GM18909 (cell line): ENCODE data around the gene FKBP4.
"Not testable (repeated sequence)": the region's sequence is repeated elsewhere in the genome, so short reads cannot be mapped to it uniquely, and the experiment has no call there.

Source experiments
- ATAC-seq: cut with Tn5 transposase; IDR thresholded peaks from one replicate; pipeline ENCODE4 v1.9.1; 2021; ENCODE audit warnings: mild to moderate bottlenecking; ENCODE audit not compliant: unreplicated experiment, poor library complexity

The FKBP4 gene

GRCh38 chr12:2794736-2795289 lies at the start of gene FKBP4:
Gene FKBP4, plus strand, starts transcription at chr12:2794970. Its CDS starts 170 bp downstream, at chr12:2795140.
- peak; percentile 57 for ATAC-seq

- no peak for ATAC-seq
Measured at GRCh38 chr12:2745655-2746054, 49.1 kb upstream of the FKBP4 start.

GRCh38 chr12:2749580-2749979 lies 45.2 kb upstream of the FKBP4 start:
- ATAC-seq, result no peak

GRCh38 chr12:2750185-2750584 lies 44.6 kb upstream of the FKBP4 start:
- ATAC-seq, result no peak

DNA sequence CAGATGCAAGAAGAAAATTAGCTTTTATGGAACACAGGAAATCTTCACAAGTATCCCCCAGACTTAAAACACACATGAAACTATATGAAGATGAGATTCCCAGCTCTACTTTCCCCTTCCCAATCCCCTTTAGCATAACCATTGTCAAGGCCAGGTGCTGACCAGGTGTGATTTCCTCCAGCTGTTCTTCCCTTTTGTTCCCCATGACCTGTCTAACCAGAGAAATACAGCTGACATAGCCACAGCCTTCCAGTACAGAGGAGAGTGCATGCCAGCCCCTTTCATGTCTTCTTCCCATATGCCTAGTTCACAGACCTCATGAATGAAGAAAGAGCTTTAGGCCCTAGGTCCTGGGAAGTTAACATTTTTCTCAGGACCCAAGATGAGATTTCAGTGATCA lies 43.5 kb upstream of the FKBP4 start:
- ATAC-seq, result no peak

- no peak for ATAC-seq
Measured at GRCh38 chr12:2751686-2752085, 43.1 kb upstream of the FKBP4 start.

DNA sequence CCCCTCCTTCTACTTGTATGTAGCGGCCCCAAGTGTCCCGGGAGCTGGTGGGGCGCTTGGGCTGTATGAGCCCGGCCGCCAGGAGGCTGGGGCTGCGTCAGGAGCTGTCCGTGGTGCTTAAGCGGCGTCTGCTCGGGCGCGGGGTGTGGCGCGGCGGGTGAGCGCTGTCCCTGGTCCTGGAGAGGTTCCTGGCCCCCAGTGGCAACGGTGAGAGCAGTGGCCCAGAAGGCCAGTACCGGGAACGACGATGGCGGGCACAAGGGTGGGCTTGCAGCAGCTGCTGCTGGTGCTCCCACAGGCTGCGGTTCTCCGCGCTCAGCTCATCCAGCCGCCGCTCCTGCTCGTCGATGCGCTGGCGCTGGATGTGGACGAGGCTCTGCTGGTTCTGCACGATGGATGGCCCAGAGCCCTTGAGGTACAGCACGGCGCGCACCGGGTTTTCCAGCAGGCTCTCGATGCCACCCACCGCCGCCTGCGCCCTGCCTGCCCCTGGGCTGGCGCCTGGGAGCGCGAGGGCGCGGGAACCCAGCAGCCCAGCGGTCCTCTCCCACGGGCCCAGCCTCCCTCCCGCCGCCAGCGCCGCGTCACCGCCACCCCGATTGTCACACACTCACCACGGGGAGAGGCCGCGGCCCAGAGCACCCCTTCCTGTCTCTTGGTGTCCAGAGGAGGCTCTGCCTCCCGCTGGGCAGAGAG lies 41.9 kb upstream of the FKBP4 start:
- ATAC-seq, result peak; percentile 57

GRCh38 chr12:2753536-2753935 lies 41.2 kb upstream of the FKBP4 start:
- ATAC-seq, result no peak

DNA sequence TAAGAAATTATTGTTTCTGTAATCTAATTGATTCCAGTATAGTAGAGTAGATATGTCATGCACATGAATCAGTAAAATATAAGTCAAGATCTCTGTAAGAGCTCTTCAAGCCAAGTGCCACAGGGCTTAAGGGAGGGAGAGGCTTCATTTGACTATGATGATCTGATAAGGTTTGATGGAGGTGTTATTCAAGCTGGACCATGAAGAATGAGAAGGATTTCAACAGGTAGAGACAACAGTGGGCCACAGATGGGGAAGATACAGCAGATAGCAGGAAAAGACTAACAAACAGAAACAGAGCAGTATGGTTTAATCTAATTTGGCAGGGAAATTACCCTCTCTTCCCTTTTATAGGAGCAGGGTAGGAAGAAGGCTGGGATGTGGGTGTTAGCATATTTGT lies 40.6 kb upstream of the FKBP4 start:
- no peak for ATAC-seq

DNA sequence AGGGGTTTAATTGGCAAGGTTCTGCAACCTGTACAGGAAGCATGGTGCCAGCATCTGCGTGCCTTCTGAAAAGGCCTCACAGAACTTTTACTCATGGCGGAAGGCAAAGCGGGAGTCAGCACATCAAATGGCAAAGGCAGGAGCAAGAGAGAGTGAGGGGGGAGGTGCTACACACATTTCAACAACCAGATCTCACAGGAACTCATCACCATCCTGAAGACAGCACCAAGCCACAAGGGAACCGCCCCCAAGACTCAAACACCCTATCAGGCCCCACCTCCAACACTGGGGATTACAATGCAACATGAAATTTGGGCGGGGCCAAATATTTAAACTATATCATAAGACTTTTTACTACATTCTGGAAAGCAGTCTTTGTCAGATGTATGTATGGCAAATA lies 38.0 kb upstream of the FKBP4 start:
- ATAC-seq, result no peak

GRCh38 chr12:2759733-2760132 lies 35.0 kb upstream of the FKBP4 start:
- ATAC-seq, result no peak

GRCh38 chr12:2764398-2764797 lies 30.4 kb upstream of the FKBP4 start:
- ATAC-seq, result no peak

DNA sequence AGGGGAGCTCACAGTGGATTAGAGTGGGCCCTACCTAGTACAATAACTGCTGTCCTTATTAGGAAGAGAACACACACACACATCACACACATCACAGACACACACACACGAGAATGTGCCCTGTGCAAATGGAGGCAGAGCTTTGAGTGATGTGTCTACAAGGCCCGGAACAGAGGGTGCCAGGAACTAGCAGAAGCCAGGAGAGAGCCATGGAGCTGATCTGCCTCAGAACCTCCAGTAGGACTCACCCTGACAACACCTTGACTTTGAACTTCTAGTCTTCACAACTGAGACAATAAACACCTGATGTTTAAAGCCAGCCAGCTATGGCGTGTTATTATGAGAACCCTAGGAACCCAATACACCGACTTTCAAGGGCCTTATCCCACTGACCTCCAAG lies 29.7 kb upstream of the FKBP4 start:
- ATAC-seq, result no peak

DNA sequence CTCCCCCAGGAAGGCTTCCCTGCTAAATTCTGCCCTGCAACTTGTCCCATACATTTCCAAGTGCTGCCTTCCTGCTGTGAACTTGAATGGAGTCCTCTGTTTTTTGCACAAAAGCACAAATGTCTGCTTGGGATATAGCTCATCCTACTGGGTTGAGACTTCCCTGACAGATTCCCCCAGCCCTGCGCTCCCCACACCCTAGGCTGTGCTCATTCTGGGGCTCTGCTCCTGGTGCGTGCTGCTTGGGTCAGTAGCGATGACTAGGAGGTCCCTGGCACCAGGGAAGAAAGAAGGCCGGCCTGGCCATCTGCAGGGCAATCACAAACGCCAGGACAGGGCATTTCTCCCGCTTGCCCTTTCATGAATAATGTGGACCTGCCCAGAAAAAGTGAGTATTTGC lies 29.2 kb upstream of the FKBP4 start:
- no peak for ATAC-seq

DNA sequence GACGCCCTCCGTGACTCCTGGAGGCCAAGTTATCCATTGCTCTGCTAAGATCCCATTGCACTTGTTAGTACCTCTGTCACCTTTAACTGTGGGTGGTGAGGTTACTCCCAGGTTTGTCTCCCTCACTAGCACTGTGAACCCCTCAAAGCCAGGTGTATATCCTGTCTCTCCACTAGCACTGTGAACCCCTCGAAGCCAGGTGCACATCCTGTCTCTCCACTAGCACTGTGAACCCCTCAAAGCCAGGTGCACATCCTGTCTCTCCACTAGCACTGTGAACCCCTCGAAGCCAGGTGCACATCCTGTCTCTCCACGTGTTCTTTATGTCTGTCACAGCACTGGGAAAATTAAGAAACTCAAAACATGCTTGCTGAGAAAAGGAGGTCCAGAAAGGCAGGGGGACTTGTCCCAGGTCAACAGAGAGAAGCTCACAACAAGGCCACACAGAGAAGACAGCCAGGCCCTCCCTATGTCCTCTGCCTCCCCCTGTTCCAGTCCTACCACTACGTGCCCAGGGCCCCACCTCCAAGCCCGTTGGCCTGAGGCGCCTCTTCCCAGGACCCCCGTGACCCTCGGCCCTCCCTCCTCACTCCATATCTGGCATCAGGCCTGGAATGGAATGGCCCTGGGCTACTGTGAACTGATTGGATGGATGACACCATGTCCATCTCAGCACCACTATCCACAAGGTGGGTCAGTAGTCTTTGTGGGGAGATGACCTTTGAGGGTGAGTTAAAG lies 26.4 kb upstream of the FKBP4 start:
- ATAC-seq, result no peak

DNA sequence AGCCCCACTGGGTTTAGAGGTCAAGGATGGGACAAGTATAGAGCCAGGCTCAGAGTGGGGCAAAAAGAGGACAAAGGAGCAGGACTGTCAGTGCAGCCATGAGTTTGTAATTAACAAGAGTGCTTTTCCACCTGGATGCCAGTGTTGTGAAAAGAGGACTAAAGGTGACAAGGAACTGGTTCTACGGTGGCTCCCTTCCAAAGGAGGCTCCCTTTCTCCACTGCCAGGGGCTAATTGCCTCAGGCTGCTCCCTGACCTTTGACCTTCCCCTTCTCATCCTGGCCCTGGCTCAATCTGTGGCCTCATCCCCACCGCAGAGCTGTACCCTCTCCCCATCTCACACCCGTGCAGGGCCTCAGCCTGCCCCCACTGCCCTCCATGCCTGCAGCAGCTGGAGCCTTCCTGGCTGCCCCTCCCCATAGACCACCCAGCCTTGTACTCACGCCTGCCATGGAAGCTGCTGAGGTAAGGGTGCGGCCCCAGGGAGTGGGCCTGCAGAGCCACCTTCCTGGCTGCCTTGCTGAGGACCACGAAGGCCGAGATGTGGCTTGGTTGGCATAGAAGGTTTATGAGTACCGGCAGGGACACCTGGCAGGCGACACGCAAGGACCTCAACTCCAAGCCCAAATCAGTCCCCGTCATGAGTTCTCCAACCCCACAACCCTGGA lies 24.8 kb upstream of the FKBP4 start:
- no peak for ATAC-seq

DNA sequence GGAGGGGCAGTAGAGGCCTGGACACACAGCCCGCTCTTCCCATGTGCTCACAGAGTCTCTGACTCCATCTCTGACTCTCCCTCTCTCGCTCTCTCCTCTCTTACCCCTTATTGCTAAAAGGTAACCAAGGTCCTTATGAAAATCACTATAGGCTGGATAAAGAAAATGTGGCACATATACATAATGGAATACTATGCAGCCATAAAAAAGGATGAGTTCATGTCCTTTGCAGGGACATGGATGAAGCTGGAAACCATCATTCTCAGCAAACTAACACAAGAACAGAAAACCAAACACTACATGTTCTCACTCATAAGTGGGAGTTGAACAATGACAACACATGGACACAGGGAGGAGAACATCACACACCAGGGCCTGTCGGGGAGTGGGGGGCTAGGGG lies 24.2 kb upstream of the FKBP4 start:
- not testable (repeated sequence) for ATAC-seq

DNA sequence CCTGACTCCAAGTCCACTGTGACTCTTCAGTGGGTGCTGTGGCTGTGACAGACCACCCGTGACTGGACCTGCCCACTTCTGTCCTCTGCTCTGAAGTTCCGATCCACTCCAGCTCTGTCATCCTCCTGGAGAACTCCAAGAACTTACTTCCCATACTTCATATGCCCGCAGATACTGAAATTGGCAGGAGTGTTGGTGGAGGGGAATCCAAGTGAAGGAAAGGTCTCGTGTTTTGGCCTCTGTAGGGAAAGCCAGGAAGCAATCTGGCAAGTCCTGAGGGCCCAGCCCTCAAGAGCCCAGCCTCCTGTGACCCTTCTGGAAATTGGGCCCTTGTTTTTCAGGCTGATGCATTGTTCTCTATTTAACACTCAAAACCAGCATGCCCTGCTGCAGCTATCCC lies 22.4 kb upstream of the FKBP4 start:
- no peak for ATAC-seq

GRCh38 chr12:2773199-2773875 lies 21.4 kb upstream of the FKBP4 start:
- ATAC-seq, result no peak

GRCh38 chr12:2775431-2775830 lies 19.3 kb upstream of the FKBP4 start:
- no peak for ATAC-seq
